HG02852 (cell line): ENCODE data around the gene RGS7.
A peak's percentile ranks its signal among the peaks of the same experiment; 100 is the strongest.
"Not testable (repeated sequence)": the region's sequence is repeated elsewhere in the genome, so short reads cannot be mapped to it uniquely, and the experiment has no call there.

Source experiments
- ATAC-seq: cut with Tn5 transposase; IDR thresholded peaks from one replicate; pipeline ENCODE4 v1.9.1; 2021; ENCODE audit warnings: mild to moderate bottlenecking, moderate library complexity; ENCODE audit not compliant: unreplicated experiment

The RGS7 gene

GRCh38 chr1:240999826-241000225, 357.2 kb downstream of the RGS7 start:
- ATAC-seq: no peak

GRCh38 chr1:240998441-240999015, 358.5 kb downstream of the RGS7 start:
- ATAC-seq: no peak

GRCh38 chr1:240998024-240998423, 359.0 kb downstream of the RGS7 start:
- no peak for ATAC-seq

GRCh38 chr1:240993004-240993403, 364.0 kb downstream of the RGS7 start:
- ATAC-seq: no peak

GRCh38 chr1:240991230-240991629, 365.8 kb downstream of the RGS7 start:
- no peak for ATAC-seq

GRCh38 chr1:240987928-240988327, 369.1 kb downstream of the RGS7 start:
- ATAC-seq: no peak

GRCh38 chr1:240985081-240985480, 371.9 kb downstream of the RGS7 start:
- ATAC-seq: no peak

- ATAC-seq: no peak
Measured at GRCh38 chr1:240980342-240980741, 376.7 kb downstream of the RGS7 start.

- ATAC-seq: no peak
Measured at GRCh38 chr1:240976685-240977084, 380.3 kb downstream of the RGS7 start.

- no peak for ATAC-seq
Measured at GRCh38 chr1:240973875-240974274, 383.1 kb downstream of the RGS7 start.

GRCh38 chr1:240972059-240972458, 384.9 kb downstream of the RGS7 start:
- not testable (repeated sequence) for ATAC-seq

GRCh38 chr1:240970253-240970652, 386.8 kb downstream of the RGS7 start:
- no peak for ATAC-seq

GRCh38 chr1:240968864-240969263, 388.1 kb downstream of the RGS7 start:
- ATAC-seq: no peak

GRCh38 chr1:240967070-240967724, 389.8 kb downstream of the RGS7 start:
- no peak for ATAC-seq

- no peak for ATAC-seq
Measured at GRCh38 chr1:240965581-240966091, 391.4 kb downstream of the RGS7 start.

GRCh38 chr1:240962086-240962485, 394.9 kb downstream of the RGS7 start:
- no peak for ATAC-seq

- no peak for ATAC-seq
Measured at GRCh38 chr1:240956424-240956823, 400.6 kb downstream of the RGS7 start.

- no peak for ATAC-seq
Measured at GRCh38 chr1:240956020-240956419, 401.0 kb downstream of the RGS7 start.

- no peak for ATAC-seq
Measured at GRCh38 chr1:240947438-240948224, 409.4 kb downstream of the RGS7 start.

- peak; percentile 74 for ATAC-seq
Measured at GRCh38 chr1:240946926-240947325, 410.1 kb downstream of the RGS7 start.

GRCh38 chr1:240942901-240943300, 414.1 kb downstream of the RGS7 start:
- ATAC-seq: no peak
